ENCODE data around the gene FXYD6.

Gene FXYD6

GRCh38 chr11:117903505-117904382 is 27.3 kb upstream of the FXYD6 start:
- no peak overlapping the region for H3K27ac Mint-ChIP-seq
- H3K4me3 Mint-ChIP-seq: no peak overlapping the region
- no peaks in the 10 kb centered on the region for H3K9me3 Mint-ChIP-seq
- H3K36me3 Mint-ChIP-seq: no peaks in the 10 kb centered on the region
- peaks cover 8% of the 10 kb centered on the region for H3K4me1 Mint-ChIP-seq
- no peaks in the 10 kb centered on the region for H3K27me3 Mint-ChIP-seq

GRCh38 chr11:117902001-117902845 is 25.8 kb upstream of the FXYD6 start:
- no peaks in the 10 kb centered on the region for H3K36me3 Mint-ChIP-seq
- H3K27ac Mint-ChIP-seq: no peak overlapping the region
- H3K9me3 Mint-ChIP-seq: no peaks in the 10 kb centered on the region
- no peaks in the 10 kb centered on the region for H3K27me3 Mint-ChIP-seq
- peaks cover under 1% of the 10 kb centered on the region for H3K4me1 Mint-ChIP-seq
- no peak overlapping the region for H3K4me3 Mint-ChIP-seq

- peaks cover 2% of the 10 kb centered on the region for H3K27me3 Mint-ChIP-seq
- no peaks in the 10 kb centered on the region for H3K9me3 Mint-ChIP-seq
- peaks cover 1% of the 10 kb centered on the region for H3K36me3 Mint-ChIP-seq
- H3K4me1 Mint-ChIP-seq: no peaks in the 10 kb centered on the region
- H3K4me3 Mint-ChIP-seq: no peak overlapping the region
- H3K27ac Mint-ChIP-seq: no peak overlapping the region
These were observed 25.1 kb upstream of the FXYD6 start for GRCh38 chr11:117901601-117902000.

- H3K4me1 Mint-ChIP-seq: no peaks in the 10 kb centered on the region
- H3K27me3 Mint-ChIP-seq: peaks cover 2% of the 10 kb centered on the region
- H3K9me3 Mint-ChIP-seq: no peaks in the 10 kb centered on the region
- H3K4me3 Mint-ChIP-seq: no peak overlapping the region
- no peak overlapping the region for H3K27ac Mint-ChIP-seq
- H3K36me3 Mint-ChIP-seq: peaks cover 3% of the 10 kb centered on the region
These were observed 24.4 kb upstream of the FXYD6 start for GRCh38 chr11:117900720-117901440.

DNA sequence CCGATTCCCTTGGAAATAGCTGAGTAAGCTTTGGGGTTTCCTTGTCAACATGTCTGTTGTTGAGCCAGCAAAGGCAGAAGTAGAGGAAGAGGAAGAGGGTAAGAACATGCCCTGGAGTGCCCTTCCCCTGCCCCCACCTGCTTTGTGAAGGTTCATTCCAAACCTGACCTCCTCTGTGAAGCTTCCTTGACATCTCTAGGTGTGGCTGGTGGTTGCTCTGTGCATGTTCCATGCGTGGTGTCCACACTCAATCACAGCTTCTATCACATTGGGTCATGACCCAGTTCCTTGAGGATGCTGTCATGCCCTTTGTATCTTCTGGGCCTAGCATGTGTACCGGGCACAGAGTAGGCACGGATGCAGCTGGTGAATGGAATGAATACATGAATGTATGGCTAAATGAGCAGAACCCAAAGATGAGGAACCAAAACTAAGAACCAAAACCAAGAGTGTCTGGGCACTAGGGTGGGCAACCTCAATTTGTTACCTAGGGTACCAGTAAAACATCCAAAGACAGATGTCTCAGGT is 23.7 kb upstream of the FXYD6 start:
- peaks cover 3% of the 10 kb centered on the region for H3K36me3 Mint-ChIP-seq

DNA sequence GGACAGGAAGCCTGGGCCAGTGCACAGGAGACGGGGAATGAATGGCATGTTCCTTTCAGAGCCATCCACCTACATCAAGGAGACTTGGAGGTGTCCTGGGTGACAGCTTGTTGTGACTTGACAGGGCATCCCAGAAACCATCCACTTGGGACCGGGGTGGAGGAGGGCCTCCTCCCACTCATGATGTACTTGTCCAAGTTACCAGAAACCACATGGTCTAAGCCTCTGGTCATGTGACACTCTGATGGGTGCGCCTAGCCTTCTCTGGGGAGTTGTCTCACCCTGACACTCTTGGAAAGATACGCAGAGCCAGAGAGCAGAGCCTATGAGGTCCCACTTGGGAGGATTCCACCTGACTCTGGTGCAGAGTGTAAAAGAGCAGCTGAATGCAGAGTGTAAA is 21.6 kb upstream of the FXYD6 start:
- Mint-ChIP-seq H3K36me3 (peaks cover 3% of the 10 kb centered on the region), H3K27ac (no peak overlapping the region), H3K27me3 (peaks cover 2% of the 10 kb centered on the region), H3K4me1 (no peaks in the 10 kb centered on the region), H3K4me3 (no peak overlapping the region), H3K9me3 (no peaks in the 10 kb centered on the region)

More for the DNA sequence above, 23.7 kb upstream of the FXYD6 start:
- no peak overlapping the region for H3K4me3 Mint-ChIP-seq
- no peaks in the 10 kb centered on the region for H3K9me3 Mint-ChIP-seq
- H3K27ac Mint-ChIP-seq: no peak overlapping the region
- peaks cover 2% of the 10 kb centered on the region for H3K27me3 Mint-ChIP-seq
- H3K4me1 Mint-ChIP-seq: no peaks in the 10 kb centered on the region

- H3K9me3 Mint-ChIP-seq: no peaks in the 10 kb centered on the region
These were observed 16.2 kb upstream of the FXYD6 start for GRCh38 chr11:117892651-117893050.

GRCh38 chr11:117891362-117891761 is 14.9 kb upstream of the FXYD6 start:
- no peak overlapping the region for H3K27ac Mint-ChIP-seq

More at GRCh38 chr11:117892651-117893050, 16.2 kb upstream of the FXYD6 start:
- Mint-ChIP-seq H3K27me3 (peaks cover 2% of the 10 kb centered on the region), H3K4me1 (no peaks in the 10 kb centered on the region), H3K27ac (no peak overlapping the region), H3K36me3 (peaks cover 7% of the 10 kb centered on the region), H3K4me3 (no peak overlapping the region)

GRCh38 chr11:117888139-117888566 is 11.7 kb upstream of the FXYD6 start:
- Mint-ChIP-seq H3K9me3 (no peaks in the 10 kb centered on the region), H3K4me1 (no peaks in the 10 kb centered on the region), H3K27ac (no peak overlapping the region), H3K4me3 (no peak overlapping the region), H3K36me3 (peaks cover 4% of the 10 kb centered on the region), H3K27me3 (no peaks in the 10 kb centered on the region)

More at GRCh38 chr11:117891362-117891761, 14.9 kb upstream of the FXYD6 start:
- H3K4me1 Mint-ChIP-seq: no peaks in the 10 kb centered on the region
- H3K4me3 Mint-ChIP-seq: no peak overlapping the region
- H3K9me3 Mint-ChIP-seq: no peaks in the 10 kb centered on the region
- H3K27me3 Mint-ChIP-seq: no peaks in the 10 kb centered on the region
- peaks cover 4% of the 10 kb centered on the region for H3K36me3 Mint-ChIP-seq

GRCh38 chr11:117887431-117888138 is 11.1 kb upstream of the FXYD6 start:
- H3K4me3 Mint-ChIP-seq: no peak overlapping the region
- no peak overlapping the region for H3K27ac Mint-ChIP-seq
- H3K9me3 Mint-ChIP-seq: no peaks in the 10 kb centered on the region
- H3K36me3 Mint-ChIP-seq: peaks cover 4% of the 10 kb centered on the region
- H3K4me1 Mint-ChIP-seq: no peaks in the 10 kb centered on the region
- H3K27me3 Mint-ChIP-seq: no peaks in the 10 kb centered on the region

DNA sequence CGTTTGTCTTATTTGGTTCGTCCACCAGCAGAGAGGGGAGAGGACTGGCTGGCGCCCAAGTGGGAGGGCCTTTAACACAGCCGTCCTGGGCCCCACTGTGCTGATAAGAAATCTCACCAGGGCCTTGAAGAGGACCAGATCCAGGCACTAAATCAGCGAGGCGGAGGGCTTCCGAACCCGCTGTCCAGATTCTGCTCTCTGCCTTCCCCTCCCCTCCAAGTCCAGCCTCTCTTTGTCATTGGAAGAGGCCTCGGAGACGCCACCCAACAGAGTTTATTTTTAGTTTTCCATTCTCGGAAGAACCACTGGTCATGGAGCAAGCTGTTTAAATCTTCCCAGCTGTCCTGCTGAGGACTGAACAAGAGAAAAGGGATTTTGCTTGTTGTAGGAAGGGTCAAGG is 9.3 kb upstream of the FXYD6 start:
- H3K27ac Mint-ChIP-seq: peak overlapping the region; percentile 87
- no peaks in the 10 kb centered on the region for H3K27me3 Mint-ChIP-seq
- H3K9me3 Mint-ChIP-seq: no peaks in the 10 kb centered on the region
- no peak overlapping the region for H3K4me3 Mint-ChIP-seq
- H3K4me1 Mint-ChIP-seq: no peaks in the 10 kb centered on the region
- peaks cover under 1% of the 10 kb centered on the region for H3K36me3 Mint-ChIP-seq

GRCh38 chr11:117884994-117885393 is 8.5 kb upstream of the FXYD6 start:
- no peaks in the 10 kb centered on the region for H3K9me3 Mint-ChIP-seq
- no peak overlapping the region for H3K27ac Mint-ChIP-seq
- H3K36me3 Mint-ChIP-seq: no peaks in the 10 kb centered on the region
- no peaks in the 10 kb centered on the region for H3K27me3 Mint-ChIP-seq
- H3K4me1 Mint-ChIP-seq: no peaks in the 10 kb centered on the region
- no peak overlapping the region for H3K4me3 Mint-ChIP-seq

GRCh38 chr11:117883063-117883462 is 6.6 kb upstream of the FXYD6 start:
- H3K9me3 Mint-ChIP-seq: no peaks in the 10 kb centered on the region
- H3K36me3 Mint-ChIP-seq: peaks cover 2% of the 10 kb centered on the region
- H3K27me3 Mint-ChIP-seq: peaks cover 8% of the 10 kb centered on the region
- no peaks in the 10 kb centered on the region for H3K4me1 Mint-ChIP-seq
- H3K27ac Mint-ChIP-seq: no peak overlapping the region
- H3K4me3 Mint-ChIP-seq: no peak overlapping the region

- Mint-ChIP-seq H3K4me3 (no peak overlapping the region), H3K9me3 (no peaks in the 10 kb centered on the region), H3K36me3 (peaks cover 2% of the 10 kb centered on the region), H3K27me3 (peaks cover 9% of the 10 kb centered on the region), H3K27ac (no peak overlapping the region), H3K4me1 (no peaks in the 10 kb centered on the region)
These were observed 6.0 kb upstream of the FXYD6 start for GRCh38 chr11:117882311-117882905.

Measured in activated naive CD4-positive, alpha-beta T cell treated with anti-CD3 and anti-CD28 coated beads, Interleukin-2, amount 50 U/mL, for 24 hours (primary cell).